K562 (cell line): ENCODE measurements around the gene GGA3. TPM values are rescaled to one million over a fixed set of nuclear protein-coding genes. Genes with fewer than 3 reads are reported as not detected.

ENCODE experiments used
- BRD9 ChIP-seq: fragments of 450-650 bp; IDR thresholded peaks from 2 replicates; pipeline ENCODE4 v1.6.1; 2018; ENCODE audit warnings: low read depth; ENCODE audit not compliant: partially characterized antibody
- CHD1 ChIP-seq: fragments of 200-600 bp; sonication (generic); IDR thresholded peaks from one replicate; pipeline ENCODE4 v1.6.1; 2012; ENCODE audit warnings: mild to moderate bottlenecking, moderate library complexity, low read length, inconsistent platforms
- ELF2 ChIP-seq: fragments of 250-450 bp; sonication (Bioruptor Pico); IDR thresholded peaks from 2 replicates; pipeline ENCODE4 v1.5.0; 2021; ENCODE audit warnings: mild to moderate bottlenecking
- MXI1 ChIP-seq: IDR thresholded peaks from 2 replicates; pipeline ENCODE4 v1.6.1; 2011; ENCODE audit warnings: low read depth, mild to moderate bottlenecking, improper control_type of control experiment, low read length
- NFIX ChIP-seq: fragments of 250-450 bp; sonication (Bioruptor Pico); IDR thresholded peaks from 2 replicates; pipeline ENCODE4 v1.4.0; 2020; ENCODE audit warnings: low read depth, mild to moderate bottlenecking, moderate library complexity
- NFRKB ChIP-seq: fragments of 450-650 bp; IDR thresholded peaks from 2 replicates; pipeline ENCODE4 v1.6.1; 2016; ENCODE audit warnings: low read depth
- PHTF2 ChIP-seq: fragments of 250-450 bp; sonication (Bioruptor Pico); IDR thresholded peaks from 2 replicates; pipeline ENCODE4 v1.5.0; 2021; ENCODE audit warnings: mild to moderate bottlenecking
- POLR2H ChIP-seq: IDR thresholded peaks from 2 replicates; pipeline ENCODE4 v1.6.1; 2016; ENCODE audit warnings: missing genetic modification characterization, low read depth, mild to moderate bottlenecking, control low read depth, missing compliant biosample characterization, moderate library complexity
- SAFB ChIP-seq: fragments of 200-400 bp; formaldehyde crosslinking; IDR thresholded peaks from 2 replicates; pipeline ENCODE4 v1.6.1; 2017; ENCODE audit warnings: low read depth, low read length, borderline replicate concordance
- SMAD1 ChIP-seq: fragments of 150-350 bp; IDR thresholded peaks from 2 replicates; pipeline ENCODE4 v1.6.1; 2014; ENCODE audit warnings: low read length, low read depth; ENCODE audit not compliant: partially characterized antibody
- ZFP30 ChIP-seq: fragments of 250-450 bp; sonication (Bioruptor Pico); IDR thresholded peaks from 2 replicates; pipeline ENCODE4 v1.8.0; 2022; ENCODE audit warnings: moderate library complexity, mild to moderate bottlenecking, inconsistent platforms, borderline replicate concordance
- ZNF12 ChIP-seq: sonication (generic); formaldehyde crosslinking; IDR thresholded peaks from 2 replicates; pipeline ENCODE4 v1.4.0; 2020; ENCODE audit warnings: mild to moderate bottlenecking, missing genetic modification reagents
- ZNF121 ChIP-seq: sonication (generic); formaldehyde crosslinking; conservative IDR thresholded peaks from 2 replicates; pipeline ENCODE4 v1.8.0; 2022; ENCODE audit warnings: missing genetic modification reagents
- ZNF217 ChIP-seq: sonication (generic); formaldehyde crosslinking; IDR thresholded peaks from 2 replicates; pipeline ENCODE4 v1.8.0; 2022; ENCODE audit warnings: mild to moderate bottlenecking, missing genetic modification reagents
- ZNF324 ChIP-seq: fragments of 250-450 bp; sonication (Bioruptor Pico); IDR thresholded peaks from 2 replicates; pipeline ENCODE4 v1.4.0; 2020; ENCODE audit warnings: mild to moderate bottlenecking
- ZNF347 ChIP-seq: fragments of 450-650 bp; formaldehyde crosslinking; IDR thresholded peaks from 2 replicates; pipeline ENCODE4 v1.4.0; 2020; ENCODE audit warnings: low read depth, mild to moderate bottlenecking, moderate library complexity
- polyA plus RNA-seq, 8 experiments: library from polyadenylated mRNA; depleted of rRNA in 4 of 8; stranded (reverse) in 5 of 8; unstranded in 3 of 8; fragments of >200 nt; fragmentation: Nextera tagmentation in 2 of 8; fragmentation: Illumina TruSeq in 1 of 8; extraction: Ambion mirVana in 2 of 8; extraction: Trizol in 1 of 8; gene quantifications; 2 replicates each; pipeline versions ENCODE4 v1.2.1 to v1.2.3, GENCODE V29; 2011 to 2014; ENCODE audit warnings: inconsistent platforms in 1 of 8, missing spikeins in 1 of 8
- total RNA-seq, 7 experiments: library from RNA; depleted of rRNA in 6 of 7; stranded (reverse); fragments of >200 nt in 6 of 7; fragmentation: Illumina TruSeq in 2 of 7; extraction: Trizol in 2 of 7; gene quantifications; 2 replicates each; pipeline versions ENCODE4 v1.2.1 to v1.2.3, GENCODE V29; 2011 to 2021; ENCODE audit warnings: low replicate concordance in 1 of 7
- TF ChIP-seq, protein P1 (sequence below): fragments of 450-650 bp; conservative IDR thresholded peaks from 2 replicates; pipeline ENCODE4 v1.6.1; 2016; ENCODE audit warnings: missing genetic modification characterization, low read depth, mild to moderate bottlenecking, missing compliant biosample characterization, moderate library complexity
- TF ChIP-seq, protein P2 (sequence below): fragments of 450-650 bp; formaldehyde crosslinking; IDR thresholded peaks from 2 replicates; pipeline ENCODE4 v1.4.0; 2020; ENCODE audit warnings: mild to moderate bottlenecking
- TF ChIP-seq, protein P3 (sequence below), 2 experiments: fragments of 450-650 bp; IDR thresholded peaks; 2 replicates each; pipeline ENCODE4 v1.6.1; 2018; ENCODE audit warnings: mild to moderate bottlenecking in 2 of 2, low read depth in 1 of 2; ENCODE audit not compliant: partially characterized antibody in 2 of 2

Gene GGA3
- total and polyA plus RNA-seq, 9 of the 15 experiments (the other 6 are each of a cell fraction or from before 2014, with no cell fraction given), result 5.7 to 64.9 (median 25.4) TPM

DNA sequence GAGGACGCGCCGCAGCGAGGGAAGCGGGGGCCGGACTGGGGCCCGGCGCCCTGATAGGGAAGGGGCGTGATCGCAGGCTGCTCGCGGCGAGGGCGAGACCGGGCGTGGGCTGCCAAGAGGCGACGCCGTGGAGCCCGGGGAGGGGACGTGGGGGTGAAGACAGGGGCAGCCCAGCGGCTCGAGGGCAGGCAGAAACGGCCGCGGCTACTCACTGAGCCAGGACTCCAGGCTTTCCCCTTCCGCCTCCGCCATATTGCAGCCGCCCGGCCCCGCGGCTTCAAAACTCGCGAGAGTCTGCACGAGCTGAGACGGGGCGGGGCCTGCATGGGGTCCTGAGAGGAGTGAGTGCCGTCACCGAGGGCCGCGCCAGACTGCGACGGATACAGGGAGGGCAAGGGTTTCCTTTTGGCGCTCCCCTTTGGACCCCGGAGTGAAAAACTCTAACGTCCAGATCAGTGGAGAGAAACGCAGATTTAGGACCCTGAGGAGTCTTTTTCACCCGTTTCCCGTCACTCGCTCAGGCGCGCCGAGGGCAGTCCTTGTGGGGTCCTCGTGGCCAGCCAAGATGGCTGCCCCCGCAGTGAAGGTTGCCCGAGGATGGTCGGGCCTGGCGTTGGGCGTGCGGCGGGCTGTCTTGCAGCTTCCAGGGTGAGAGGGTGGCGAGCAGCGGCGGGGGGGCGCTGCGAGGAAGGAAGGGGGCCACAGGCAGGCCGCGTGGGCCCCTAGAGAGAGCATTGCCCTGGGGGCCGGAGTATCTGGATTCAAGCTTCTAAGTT lies at the start of gene GGA3, which contains the start of gene MRPS7 (continued):
- TF ChIP-seq, protein P1, sequence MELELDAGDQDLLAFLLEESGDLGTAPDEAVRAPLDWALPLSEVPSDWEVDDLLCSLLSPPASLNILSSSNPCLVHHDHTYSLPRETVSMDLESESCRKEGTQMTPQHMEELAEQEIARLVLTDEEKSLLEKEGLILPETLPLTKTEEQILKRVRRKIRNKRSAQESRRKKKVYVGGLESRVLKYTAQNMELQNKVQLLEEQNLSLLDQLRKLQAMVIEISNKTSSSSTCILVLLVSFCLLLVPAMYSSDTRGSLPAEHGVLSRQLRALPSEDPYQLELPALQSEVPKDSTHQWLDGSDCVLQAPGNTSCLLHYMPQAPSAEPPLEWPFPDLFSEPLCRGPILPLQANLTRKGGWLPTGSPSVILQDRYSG (tag), result no peak
- TF ChIP-seq NFIX (CRISPR knock-in tag) (no peak), POLR2H (tag) (peak; percentile 85), ZFP30 (CRISPR knock-in tag) (no peak), PHTF2 (CRISPR knock-in tag) (no peak), MXI1 (peak; percentile 48; the same call in 1 of the 2 replicates), BRD9 (no peak), CHD1 (no peak), SMAD1 (no peak), NFRKB (peak; percentile 82), ZNF324 (CRISPR knock-in tag) (peak; percentile 43; the same call in 1 of the 2 replicates), ZNF347 (CRISPR knock-in tag) (no peak), ZNF217 (CRISPR knock-in tag) (no peak), ZNF12 (no peak), ELF2 (CRISPR knock-in tag) (peak; percentile 80), ZNF121 (CRISPR knock-in tag) (no peak), SAFB (0 out of 2 replicates have a peak, but pooled peaks have one; percentile 40)
- TF ChIP-seq, protein P2, sequence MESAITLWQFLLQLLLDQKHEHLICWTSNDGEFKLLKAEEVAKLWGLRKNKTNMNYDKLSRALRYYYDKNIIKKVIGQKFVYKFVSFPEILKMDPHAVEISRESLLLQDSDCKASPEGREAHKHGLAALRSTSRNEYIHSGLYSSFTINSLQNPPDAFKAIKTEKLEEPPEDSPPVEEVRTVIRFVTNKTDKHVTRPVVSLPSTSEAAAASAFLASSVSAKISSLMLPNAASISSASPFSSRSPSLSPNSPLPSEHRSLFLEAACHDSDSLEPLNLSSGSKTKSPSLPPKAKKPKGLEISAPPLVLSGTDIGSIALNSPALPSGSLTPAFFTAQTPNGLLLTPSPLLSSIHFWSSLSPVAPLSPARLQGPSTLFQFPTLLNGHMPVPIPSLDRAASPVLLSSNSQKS, result no peak
- TF ChIP-seq, protein P3, sequence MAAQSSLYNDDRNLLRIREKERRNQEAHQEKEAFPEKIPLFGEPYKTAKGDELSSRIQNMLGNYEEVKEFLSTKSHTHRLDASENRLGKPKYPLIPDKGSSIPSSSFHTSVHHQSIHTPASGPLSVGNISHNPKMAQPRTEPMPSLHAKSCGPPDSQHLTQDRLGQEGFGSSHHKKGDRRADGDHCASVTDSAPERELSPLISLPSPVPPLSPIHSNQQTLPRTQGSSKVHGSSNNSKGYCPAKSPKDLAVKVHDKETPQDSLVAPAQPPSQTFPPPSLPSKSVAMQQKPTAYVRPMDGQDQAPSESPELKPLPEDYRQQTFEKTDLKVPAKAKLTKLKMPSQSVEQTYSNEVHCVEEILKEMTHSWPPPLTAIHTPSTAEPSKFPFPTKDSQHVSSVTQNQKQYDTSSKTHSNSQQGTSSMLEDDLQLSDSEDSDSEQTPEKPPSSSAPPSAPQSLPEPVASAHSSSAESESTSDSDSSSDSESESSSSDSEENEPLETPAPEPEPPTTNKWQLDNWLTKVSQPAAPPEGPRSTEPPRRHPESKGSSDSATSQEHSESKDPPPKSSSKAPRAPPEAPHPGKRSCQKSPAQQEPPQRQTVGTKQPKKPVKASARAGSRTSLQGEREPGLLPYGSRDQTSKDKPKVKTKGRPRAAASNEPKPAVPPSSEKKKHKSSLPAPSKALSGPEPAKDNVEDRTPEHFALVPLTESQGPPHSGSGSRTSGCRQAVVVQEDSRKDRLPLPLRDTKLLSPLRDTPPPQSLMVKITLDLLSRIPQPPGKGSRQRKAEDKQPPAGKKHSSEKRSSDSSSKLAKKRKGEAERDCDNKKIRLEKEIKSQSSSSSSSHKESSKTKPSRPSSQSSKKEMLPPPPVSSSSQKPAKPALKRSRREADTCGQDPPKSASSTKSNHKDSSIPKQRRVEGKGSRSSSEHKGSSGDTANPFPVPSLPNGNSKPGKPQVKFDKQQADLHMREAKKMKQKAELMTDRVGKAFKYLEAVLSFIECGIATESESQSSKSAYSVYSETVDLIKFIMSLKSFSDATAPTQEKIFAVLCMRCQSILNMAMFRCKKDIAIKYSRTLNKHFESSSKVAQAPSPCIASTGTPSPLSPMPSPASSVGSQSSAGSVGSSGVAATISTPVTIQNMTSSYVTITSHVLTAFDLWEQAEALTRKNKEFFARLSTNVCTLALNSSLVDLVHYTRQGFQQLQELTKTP (IDR thresholded peaks at IDR 0.05; ENCODE audit: low read depth in 1 of 2, partially characterized antibody in 2 of 2), result peak in 1 of 2 experiments; percentile 75
